ENCODE results near the gene MYDGF.
A peak's percentile ranks its signal among the peaks of the same experiment; 100 is the strongest.
"Not testable (repeated sequence)": the region's sequence is repeated elsewhere in the genome, so short reads cannot be mapped to it uniquely, and the experiment has no call there.

MYDGF gene

DNA sequence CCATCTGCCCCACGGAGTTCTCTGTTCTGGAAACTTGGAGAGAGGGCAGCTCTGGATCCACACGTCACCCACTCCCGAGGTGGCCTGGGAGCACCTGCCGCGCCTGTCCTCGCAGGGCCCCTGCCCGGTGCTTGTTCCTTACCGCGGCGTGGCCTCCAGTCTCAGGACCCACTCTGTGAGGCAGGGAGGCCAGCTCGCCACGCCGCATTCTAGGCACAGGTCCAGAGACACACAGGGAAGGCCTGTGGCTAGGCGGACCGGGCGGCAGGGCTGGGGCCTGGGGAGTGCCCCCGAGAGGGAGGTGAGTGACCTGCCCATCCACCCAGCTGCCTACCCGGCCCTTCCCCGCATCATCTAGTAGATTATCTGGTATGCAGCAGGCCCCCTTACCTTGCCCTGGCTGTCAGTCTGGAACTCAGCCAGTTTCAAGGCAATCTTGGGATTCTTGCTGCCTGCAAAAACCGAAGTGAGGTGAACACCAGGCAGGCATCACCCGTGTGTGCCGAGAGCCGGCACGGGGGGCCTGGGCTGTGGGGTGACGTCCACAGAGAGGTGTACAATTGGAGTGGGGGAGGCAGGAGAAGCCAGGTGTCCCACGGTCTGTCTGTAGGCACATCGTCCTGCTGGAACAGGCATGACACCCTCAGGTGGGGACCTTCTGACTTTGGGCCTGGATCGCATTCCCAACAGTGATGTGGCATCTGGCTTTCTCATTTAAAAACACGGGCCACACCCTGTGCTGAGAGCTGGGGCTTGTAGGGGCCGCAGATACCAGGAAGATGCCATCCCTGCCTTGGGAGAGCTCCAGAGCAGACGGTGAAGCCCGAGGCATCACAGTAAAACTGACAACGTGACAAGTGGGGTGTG lies 29.9 kb upstream of the MYDGF start:
- DNase-seq: no peak

DNA sequence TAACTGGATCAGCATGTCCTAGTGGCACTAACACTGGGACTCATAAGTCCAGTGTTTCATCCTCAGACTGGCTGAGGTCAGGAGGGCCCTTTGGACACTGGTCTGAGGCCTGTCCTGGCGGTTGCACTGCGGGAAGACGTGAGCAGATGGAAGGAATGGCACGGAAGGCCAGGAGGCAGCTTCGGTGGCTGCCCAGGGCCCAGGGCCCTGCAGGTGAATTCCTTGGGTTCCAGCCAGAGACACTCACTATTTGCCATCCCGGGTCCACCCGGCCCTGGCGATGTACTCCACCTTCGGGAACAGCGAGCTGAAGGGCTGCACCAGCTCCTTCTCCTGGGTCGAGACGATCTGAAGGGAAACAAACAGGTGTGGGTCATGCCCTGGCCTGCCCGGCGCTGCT lies 27.2 kb upstream of the MYDGF start:
- no peak for DNase-seq

DNA sequence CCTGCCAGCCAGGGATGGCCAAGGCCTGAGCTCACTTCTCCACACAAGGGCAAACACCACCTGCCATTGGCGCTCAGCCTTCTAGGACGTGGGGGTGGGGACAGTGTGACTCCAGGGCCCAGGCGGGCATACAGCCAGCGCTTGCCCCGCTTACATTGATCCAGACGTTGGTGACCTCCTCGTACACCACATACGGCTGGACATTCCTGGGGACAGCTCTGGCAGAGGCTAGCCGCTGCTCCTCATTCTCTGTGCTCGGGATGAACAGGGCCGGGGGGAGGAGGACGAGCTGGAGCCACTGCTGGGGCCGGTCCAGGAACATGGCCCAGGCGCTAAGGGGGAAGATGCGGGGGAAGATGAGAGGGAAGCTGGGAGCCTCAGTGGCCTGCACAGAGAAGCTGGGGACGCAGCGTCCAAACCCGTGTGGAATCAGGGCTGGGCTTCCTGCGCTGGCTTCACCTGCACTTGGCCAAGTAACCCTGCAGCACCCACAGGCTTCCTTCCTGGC lies 25.1 kb upstream of the MYDGF start:
- DNase-seq: no peak

DNA sequence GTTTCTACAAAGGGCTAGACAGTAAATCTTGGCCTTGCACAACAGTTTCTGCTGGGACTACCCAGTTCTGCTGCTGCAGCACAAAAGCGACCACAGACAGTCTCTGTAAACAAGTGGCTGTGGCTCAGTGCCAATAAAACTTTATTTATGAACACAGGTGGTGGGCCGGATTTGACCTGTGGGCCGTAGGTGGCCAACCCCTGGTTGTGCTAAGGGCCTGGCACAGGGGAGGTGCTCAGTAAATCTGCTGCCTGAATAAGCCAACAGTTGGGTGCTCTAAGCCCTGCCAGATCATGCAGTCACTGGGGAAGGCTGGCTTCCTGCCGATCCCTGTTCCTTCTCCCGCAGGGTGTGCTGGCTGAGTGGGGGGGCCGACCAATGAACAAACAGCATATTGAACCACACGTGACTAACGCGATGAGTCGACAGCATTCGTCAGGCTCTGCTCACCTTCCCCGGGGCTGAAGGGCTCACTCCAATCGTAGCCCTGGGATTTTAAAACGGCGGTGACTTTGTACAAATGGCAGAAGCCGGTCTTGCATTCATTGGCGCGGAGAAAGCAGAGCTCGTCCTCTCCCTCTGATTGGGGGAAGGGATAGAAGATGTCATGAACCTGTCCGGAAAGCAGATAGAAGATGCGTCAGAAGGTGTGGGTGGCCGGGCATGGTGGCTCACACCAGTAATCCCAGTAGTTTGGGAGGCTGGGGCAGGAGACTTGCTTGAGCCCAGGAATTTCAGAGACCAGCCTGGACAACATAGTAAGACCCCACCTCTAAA lies 24.3 kb upstream of the MYDGF start:
- DNase-seq: no peak

- DNase-seq: no peak
These were observed 23.5 kb upstream of the MYDGF start for GRCh38 chr19:4693471-4694121.

DNA sequence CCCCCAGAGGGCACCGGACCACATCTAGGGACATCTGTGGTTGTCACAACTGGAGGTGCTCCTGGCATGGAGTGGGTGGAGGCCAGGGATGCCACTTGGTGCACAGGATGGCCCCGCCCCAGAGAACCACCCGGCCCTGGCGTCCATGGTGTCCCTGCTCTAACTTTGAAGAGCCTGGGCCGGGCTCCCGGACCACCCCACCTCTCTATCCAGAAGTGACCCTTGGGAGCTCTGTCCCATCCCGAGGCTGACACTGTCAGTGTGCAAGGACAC lies 22.9 kb upstream of the MYDGF start:
- no peak for DNase-seq

DNA sequence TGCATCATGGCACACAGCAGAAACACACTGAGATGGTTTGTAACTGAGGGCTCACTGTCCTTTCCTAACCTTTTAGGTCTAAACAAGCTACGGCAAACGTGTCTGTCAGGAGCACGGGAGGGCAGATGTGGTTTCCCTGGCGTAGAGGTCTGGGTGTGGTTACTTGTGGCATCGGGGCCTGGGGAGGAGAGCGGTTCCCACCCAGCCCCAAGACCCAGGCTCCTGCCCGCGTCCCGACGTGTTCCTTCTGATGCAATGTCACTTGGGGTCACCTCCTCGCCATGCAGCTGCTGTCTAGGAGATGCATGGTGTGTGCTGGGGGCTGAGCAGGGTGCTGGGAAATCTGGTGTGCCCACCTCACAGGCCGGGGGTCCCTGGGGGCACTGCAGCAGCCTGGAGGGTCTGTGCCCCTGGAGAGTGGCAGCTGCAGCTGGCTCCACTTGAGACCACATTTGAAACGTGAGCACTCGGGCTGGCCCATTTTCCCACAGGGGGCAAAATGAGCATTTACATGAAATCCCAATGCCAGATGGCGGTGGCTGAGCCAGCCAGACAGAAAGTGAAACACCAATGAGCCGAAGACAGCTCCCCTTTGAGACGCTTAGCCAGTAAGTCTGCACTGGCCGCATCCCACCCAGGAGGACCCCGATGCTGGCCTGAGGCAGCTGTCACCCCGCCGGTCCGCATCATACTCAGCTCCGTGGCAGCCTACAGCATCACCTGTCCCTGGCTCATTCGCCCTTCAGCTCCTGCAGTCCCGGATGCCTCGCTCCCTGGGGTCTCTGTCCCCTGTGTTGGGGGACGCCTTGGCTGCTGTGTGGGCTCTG lies 22.3 kb upstream of the MYDGF start:
- DNase-seq: no peak

GRCh38 chr19:4691373-4691772 lies 21.2 kb upstream of the MYDGF start:
- no peak for DNase-seq

GRCh38 chr19:4690361-4690760 lies 20.2 kb upstream of the MYDGF start:
- no peak for DNase-seq

- no peak for DNase-seq
These were observed 19.3 kb upstream of the MYDGF start for GRCh38 chr19:4689403-4689802.

GRCh38 chr19:4688587-4688986 lies 18.4 kb upstream of the MYDGF start:
- no peak for DNase-seq

DNA sequence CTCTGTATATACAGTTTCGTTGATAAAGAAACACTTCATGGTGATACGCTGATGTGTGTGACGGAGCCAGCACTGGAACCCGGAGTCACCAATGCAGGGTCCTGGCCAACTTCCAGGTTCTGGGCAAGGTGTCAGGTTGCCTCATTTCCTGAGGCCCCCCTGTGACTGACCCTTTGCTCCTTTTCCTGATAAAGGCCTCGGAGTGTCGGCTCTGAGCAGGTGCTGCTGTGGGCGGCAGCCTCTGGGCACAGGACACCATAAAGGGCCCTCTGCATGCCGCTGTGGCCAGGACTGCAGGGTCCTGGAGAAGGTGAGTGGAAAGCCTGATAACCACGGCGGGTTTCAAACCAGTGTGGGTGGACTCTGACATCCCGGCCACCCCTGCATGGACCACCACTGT lies 17.3 kb upstream of the MYDGF start:
- no peak for DNase-seq

DNA sequence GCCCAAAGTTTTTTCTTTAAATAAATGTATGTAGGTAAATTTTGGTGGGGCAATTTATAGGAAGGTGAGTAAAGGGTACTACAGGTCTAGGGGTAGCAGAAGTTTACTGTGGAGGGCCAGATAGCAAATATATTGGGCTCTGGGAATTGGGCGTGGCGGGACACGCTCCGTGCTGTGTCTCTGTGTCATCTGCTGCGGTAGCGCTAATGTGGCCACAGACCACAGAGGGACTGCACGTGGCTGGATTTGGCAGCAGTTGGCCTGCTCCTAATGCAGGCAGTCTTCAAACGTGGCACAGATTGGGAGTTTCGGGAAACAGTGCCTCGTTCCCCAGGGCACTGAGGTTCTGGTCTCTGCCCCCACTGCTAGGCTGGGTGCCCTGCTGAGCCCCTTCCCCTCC lies 16.6 kb upstream of the MYDGF start:
- no peak for DNase-seq

DNA sequence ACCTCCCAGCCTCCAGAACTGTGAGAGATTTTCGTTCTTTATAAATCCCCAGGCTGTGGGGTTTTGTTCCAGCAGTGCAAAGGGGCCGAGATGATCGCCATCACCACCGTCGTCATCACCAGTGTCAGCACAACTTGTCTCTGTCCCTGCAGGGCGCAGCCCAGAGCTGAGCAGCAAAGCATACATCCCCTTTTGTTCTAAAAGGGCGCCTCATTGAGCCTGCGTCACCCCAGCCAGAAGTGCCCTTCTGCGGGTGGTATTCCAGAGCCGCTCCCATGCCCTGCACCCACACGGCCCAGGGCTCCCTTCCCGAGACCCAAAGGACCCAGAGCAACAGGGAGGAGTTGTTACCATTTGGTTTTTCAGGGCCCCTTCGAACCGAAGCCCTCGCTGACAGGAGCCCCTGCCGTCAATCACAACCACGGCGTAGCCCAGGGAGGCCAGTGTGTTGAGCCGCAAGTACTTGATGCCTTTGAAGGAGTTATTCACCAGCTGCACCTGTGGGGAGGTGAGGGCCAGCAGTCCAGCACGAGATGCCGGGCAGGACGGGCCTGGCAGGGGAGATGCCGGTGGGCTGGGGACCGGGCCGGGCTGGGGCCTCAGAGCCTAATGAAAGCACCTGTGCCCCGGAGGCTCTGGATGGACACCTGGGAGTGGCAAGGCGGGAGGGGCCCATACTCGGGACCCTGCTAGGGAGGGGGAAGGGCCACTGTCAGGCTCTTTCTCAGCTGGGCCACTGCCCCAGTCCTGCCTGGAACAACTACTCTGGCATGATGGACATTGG lies 14.4 kb upstream of the MYDGF start:
- DNase-seq: no peak

- no peak for DNase-seq
These were observed 12.5 kb upstream of the MYDGF start for GRCh38 chr19:4682417-4683200.

DNA sequence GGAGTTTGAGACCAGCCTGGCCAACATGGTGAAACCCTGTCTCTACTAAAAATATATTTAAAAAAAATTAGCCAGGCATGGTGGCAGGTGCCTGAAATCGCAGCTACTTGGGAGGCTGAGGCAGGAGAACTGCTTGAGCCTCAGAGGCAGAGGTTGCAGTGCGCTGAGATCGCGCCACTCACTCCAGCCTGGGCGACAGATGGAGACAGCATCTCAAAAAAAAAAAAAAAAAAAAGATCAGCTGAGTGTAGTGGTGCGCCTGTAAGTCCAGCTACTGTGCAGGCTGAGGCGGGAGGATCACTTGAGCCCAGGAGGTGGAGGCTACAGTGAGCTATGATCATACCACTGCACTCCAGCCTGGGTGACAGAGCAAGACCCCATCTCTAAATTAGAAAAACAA lies 9.9 kb upstream of the MYDGF start:
- not testable (repeated sequence) for DNase-seq

GRCh38 chr19:4678881-4679790 lies 9.0 kb upstream of the MYDGF start:
- DNase-seq: peak; percentile 6 to 22

DNA sequence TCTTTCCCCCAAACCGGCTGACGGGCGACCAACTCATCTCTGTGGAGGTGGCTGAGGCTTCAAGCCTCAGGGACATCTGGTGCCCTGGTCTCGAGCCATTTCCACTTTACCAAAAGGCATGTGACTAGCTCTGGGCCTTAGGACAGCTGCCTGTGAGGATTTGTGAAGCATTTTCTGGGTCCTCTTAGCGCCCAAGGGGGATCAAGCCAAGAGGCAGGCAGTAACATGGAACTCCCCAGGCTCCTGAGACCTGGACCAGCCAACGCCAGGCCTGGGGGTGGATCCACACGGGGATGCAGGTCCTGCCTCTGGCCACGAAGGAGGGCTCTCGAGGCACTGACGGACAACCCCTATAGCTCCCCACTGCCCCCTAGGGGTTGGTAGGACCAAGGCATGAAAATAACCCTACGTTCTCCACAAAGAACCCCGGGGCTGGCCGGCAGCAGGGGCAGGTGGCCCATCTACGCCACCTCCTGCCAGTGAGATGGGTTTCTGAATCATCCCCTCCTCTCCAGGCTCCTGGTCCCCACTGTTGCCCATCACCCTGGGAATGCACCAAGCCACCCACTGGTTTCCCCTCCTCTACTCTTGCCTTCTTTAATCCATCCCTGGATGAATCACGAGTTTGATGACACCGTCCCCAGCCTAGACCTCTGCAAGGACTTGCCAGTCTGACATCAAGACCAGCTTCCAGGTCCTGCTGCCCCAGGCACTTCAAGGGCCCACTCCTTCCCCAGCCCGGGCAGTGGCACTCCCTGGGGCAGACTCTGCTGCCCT lies 7.0 kb upstream of the MYDGF start:
- peak; percentile 7 to 31 for DNase-seq

GRCh38 chr19:4675346-4675745 lies 5.2 kb upstream of the MYDGF start:
- DNase-seq: no peak
